CD4-positive, alpha-beta T cell treated with Interleukin-15 for 1 hour (primary cell): Measurements from ENCODE around the gene SHANK3.

Source experiments
- DNase-seq: peaks from one replicate; pipeline ENCODE4 v3.0.0-alpha.2; 2020

The SHANK3 gene

DNA sequence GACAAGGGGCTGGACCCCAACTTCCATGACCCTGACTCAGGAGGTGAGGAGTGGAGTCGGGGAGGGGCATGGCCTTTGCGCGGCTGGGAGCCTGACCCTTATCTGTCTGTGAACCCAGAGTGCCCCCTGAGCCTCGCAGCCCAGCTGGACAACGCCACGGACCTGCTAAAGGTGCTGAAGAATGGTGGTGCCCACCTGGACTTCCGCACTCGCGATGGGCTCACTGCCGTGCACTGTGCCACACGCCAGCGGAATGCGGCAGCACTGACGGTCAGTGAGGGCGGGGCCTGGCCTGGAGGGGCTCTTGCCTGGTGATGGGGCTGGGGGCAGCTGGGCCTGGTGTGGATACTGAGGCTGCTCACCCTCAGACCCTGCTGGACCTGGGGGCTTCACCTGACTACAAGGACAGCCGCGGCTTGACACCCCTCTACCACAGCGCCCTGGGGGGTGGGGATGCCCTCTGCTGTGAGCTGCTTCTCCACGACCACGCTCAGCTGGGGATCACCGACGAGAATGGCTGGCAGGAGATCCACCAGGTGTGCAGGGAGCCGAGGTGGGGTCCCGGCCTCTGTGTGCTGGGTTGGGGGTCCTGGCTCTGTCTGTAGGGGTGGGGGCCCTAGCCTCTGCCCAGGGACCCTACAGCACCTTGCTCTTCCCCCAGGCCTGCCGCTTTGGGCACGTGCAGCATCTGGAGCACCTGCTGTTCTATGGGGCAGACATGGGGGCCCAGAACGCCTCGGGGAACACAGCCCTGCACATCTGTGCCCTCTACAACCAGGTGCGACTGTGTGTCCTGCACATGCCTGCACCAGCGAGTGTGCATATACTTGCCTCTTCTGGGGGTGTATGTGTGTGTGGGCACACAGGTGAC lies 6.3 kb downstream of the SHANK3 start:
- DNase-seq: no peak

DNA sequence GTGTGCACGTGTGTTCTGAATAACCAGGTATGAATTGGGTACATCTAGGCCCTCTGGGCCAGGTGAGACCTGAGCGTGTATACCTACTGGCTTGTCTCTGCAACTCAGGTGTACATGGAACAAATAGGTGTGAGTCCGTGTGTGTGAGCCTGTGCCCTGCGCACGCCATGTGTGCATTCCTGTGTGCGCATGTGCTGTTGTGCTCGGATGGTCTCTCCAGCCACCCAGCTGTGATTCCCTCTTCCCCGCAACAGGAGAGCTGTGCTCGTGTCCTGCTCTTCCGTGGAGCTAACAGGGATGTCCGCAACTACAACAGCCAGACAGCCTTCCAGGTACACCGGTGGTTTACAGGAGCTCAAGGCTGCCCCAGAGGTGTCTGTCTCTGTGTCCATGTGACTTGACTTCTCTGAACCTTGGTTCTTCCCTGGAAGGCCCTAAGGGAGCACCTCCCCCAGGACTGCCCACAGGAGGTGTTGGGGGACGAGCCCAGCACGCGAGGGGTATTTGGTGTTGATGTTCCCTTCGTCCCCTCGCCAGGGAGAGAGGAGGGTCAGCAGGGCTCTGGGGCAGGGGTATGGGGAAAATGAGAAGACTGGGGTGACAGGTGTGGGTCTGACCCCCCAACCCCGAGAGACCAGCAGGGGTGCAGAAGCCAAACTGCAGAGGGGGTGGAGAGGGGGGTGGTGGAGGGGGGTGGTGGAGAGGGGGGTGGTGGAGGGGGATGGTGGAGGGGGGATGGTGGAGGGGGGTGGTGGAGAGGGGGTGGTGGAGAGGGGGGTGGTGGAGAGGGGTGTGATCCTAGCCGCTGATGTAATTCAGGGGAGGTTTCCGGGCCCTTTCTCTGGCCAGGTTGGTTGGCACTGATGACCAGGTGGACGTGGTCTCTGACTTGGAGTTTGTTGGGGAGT lies 10.7 kb downstream of the SHANK3 start:
- DNase-seq: peak; percentile 15

DNA sequence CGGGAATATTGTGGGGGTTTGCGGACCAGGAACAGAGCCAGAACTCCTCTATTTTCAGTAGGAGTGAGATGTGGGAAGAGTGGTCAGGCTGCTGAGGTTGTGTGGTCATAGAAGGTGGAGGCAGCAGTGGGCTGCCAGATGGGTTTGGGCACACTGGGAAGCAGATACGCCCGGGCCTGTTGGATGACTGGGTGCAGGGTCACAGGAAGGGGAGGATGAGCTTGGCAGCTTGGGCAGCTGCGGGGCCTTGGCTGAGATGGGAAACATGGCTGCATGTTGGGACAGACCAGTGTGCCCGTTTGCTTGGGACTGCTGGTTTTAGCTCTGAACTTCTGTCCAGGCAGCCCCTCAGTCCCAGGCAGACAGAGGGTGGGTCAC lies 11.4 kb downstream of the SHANK3 start:
- DNase-seq: no peak

DNA sequence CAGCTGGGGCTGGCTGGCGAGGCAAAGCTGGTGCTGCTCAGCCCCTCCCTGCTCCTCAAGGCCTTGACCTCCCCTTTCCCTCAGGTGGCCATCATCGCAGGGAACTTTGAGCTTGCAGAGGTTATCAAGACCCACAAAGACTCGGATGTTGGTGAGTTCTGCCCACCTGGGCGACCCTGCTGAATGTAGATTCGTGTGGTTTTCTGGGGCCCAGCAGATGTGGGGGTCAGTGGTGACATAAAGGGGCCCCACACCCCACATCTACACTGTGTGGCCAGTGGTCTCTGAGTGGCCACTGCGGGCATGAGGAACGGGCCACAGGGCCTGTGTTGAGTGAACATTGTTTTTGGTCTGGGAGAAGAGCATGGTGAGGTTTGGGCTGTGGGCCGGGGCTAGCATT lies 11.9 kb downstream of the SHANK3 start:
- no peak for DNase-seq

DNA sequence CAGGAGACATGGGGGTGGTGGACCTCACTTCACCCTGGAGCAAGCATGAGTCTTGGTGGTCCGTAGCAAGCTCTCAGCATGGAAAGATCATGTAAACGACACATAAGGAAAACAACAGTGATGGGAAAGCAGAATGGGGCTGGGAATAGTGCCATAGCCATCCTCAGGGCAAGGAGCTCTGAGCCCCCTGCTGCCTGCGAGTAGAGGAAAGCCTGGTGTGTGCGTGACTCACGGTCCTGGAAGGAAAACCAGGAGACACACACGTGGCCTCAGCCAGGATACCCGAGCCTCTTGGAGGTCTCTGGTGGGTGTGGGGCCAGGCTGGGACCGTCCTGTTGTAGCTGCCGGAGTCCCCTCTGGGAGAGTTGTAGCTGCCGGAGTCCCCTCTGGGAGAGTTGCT lies 12.4 kb downstream of the SHANK3 start:
- no peak for DNase-seq

DNA sequence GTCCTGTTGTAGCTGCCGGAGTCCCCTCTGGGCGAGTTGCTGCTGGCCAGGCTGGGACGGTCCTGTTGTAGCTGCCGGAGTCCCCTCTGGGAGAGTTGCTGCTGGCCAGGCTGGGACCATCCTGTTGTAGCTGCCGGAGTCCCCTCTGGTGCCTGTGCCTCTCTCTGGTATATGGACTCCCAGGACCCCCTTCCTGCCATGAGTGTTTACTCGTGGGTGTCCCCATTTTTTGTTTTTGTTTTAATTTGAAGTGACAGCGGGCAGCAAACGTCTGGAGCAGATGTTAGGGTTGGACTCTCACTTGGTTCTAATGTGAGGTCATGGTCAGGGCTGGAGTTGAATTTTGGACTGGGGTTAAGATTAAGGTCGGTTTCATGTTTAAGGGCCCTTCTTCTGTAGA lies 14.2 kb downstream of the SHANK3 start:
- no peak for DNase-seq

DNA sequence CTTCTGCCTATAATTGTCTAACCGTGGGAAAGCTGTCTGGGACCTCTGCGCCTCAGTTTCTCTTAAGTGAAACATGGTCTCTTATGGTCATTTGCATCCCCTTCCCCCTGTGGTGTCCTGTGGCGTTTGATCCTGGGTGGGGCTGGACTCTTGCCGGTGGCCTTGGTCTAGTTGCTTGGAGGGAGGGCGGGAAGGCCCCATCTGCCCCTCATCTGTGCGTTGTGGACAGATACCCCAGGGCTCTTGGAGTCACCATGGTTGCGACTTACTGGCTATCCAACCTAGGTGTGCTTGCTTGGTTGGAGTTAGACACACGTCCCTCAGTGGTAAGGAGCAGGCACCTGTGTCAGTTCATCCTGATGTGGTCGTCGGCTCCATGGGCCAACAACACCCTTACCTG lies 15.2 kb downstream of the SHANK3 start:
- DNase-seq: no peak

DNA sequence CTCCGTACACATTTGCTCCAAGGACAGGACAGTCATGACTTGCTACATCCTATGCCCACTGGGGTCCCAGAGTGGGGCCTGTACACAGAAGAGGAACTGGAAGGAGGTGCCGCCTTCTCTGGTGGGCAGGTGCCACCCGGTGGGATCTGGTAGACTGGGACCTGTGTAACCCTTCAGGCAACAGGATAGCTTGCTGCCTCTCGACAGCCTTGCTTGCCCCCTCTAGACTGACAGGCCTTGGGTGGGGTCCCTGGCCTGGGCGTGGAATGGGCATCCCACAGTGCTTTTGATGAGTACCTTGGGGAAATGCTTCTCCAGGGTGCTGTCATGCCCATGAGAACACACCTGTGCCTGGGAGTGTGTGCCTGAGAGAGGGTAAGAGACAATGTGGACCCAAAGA lies 15.8 kb downstream of the SHANK3 start:
- no peak for DNase-seq

DNA sequence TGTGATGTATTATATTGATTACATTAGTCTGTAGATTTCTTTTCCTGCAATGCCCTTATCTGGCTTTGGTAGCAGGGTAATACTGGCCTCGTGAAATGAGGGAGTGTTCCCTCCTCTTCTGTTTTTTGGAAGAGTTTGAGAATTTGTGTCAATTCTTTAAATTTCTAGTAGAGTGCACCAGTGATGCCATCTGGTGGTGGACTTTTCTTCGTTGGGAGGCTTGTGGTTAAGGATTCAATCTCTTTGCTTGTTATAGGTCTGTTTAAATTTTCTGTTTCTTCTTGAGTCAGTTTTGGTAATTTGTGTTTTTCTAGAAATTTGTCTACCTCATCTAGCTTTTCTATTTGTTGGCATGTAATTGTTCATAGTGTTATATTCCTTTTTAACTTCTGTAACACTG lies 18.9 kb downstream of the SHANK3 start:
- DNase-seq: no peak

DNA sequence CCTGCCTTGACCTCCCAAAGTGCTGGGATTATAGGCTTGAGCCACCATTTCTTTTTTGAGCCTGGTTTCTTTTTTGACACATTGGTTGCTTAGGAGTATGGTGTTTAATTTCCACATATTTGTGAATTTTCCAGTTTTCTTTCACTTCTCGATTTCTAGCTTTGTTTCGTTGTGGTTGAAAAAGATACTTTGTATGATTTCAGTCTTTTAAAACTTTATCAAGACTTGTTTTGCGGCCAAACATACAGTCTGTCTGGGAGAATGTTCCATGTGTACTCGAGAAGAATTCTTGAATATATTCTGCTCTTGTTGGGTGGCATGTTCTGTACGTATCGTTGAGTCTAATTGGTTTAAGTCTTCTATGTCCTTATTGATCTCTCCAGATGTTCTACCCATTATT lies 20.8 kb downstream of the SHANK3 start:
- no peak for DNase-seq

DNA sequence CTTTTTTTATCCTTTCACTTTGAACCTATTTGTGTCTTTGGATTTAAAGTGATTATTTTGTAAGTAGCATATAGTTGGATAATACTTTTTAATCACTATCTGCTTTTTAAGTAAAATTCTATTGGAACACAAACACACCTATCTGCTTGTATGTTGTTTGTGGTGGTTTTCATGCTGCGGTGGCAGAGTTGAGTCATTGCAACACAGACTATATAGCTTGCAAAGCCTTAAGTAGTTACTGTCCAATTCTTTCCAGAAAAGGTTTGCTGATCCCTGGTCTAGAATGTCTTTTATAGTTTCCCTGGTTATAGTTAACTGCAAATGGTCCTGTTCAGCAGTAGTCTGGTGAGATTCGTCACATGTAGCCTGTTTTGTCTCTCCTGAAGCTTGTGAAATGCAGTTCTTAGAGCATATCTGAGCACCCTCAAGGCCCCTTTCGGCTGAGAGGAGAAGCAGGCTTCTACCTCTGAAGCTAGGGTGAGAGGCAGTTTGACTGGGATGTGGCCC lies 21.5 kb downstream of the SHANK3 start:
- DNase-seq: no peak

DNA sequence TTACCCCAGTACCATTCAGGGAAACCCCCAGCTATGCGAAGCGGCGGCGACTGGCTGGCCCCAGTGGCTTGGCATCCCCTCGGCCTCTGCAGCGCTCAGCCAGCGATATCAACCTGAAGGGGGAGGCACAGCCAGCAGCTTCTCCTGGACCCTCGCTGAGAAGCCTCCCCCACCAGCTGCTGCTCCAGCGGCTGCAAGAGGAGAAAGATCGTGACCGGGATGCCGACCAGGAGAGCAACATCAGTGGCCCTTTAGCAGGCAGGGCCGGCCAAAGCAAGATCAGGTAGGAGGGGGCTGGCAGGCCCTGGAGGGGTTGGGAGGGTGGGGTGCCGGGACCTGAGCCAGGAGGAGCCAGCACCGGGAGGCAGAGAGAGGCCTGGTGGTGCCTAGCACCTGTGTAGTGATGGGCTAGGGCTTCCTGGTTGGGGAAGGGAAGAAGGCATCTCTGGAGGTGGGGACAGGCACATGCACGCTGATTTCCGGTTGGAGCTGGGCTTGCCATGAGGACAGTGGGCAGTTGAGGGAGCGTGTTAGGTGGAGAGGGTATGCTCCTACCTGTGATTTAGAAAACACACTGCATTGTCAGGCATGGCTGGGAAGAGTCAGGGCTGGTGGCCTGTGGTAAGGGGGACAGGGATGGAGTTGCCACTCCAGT lies 22.3 kb downstream of the SHANK3 start:
- DNase-seq: no peak

DNA sequence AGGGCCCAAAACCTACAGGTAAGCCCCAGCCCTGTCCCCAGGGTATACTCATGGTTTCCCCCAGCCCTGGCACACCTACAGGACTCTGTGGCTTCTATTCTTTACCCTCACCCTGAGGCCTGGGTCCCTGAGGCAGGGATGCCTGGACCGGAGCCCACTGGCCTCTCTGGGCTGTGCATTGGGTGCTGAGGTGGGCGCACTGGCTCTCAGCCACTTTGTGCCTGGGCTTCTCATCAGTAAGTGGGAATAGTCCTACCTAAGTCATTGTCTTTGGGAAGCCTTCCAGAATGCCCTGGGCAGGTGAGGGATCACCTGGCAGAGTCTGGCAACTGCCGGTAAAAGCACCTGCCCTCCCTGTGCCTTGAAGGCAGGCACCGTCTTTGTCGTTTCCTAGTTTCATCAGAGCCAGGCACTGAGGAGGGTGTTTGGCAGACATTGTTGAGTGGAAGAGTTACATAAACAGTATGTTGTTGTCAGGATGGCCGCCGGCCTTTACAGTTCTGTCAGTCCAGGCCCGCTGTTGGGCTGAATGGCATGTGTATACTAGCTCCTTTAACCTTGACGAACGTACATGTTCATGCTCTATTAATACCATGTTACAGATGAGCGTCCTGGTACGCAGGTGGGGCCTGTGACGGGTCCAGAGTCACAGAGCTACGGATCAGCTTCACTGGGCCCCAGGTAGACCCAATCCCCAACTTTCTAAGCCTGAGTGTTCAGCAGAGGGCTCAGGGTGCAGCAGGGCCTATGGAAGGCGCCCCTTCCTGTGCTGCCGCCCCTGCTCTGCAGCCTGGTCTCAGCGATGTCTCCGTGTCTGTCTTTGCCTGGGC lies 23.0 kb downstream of the SHANK3 start:
- DNase-seq: no peak

DNA sequence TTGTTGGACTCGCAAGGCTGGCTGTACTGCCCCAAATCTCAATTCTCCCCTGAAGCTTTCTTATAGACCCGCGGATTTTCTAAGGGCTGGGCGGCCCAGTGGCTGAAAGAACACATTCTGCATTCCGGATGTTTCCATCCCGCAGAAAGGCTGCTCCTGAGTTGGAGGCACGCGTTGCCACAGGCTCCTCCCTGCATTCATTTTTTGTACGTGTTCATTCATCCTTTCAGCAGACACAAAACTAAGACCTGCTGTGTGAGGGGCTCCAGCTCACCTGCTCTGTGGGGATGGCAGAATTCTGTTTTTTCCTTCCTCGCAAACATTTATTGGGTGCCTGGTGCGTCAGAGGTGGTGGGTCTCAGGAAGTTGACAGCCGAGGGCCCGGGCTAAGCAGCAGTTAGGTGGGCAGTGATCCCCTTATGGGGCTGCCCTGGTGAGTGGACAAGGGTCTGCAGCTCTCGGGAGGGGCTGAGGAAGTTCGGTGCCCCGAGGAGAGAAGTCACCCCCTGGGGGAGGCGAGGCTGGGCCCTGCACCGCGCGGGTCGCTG lies 23.7 kb downstream of the SHANK3 start:
- DNase-seq: no peak

DNA sequence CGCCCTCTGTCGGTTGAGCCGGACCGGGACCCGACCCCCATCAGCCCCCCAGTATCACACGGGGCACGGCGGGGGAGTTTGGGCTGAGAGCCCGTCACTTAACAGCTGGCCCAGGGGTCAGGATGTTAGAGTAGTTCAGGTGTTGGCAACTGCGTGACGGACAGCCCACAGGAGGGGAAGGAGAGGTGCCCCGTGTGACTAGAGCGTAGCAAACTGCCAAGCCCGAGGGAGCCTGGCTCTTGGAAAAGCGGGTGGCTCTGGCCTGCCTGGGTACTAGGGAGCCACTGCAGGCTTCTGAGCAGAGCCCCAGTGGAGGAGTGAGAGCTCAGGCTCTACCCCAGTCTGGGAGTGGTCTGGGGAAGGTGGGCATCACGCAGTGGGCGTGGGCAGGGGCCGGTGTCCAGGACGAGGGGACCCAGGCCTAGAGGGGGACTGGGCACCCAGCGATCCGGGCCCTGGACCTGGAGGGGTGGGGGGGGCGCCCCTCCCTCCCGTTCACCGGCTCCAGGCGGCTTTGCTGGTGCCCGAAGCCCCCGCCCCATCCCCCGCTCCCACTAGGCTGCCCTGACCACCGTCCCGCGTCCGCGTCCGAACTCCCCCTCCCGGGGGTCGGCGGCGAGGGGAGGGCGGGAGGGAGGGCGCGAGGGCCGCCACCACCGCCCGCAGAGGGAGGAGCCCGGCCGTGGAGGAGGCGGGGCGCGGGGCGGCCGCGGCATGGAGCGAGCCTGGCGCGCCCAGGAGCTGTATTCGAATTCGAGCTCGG lies 24.4 kb downstream of the SHANK3 start:
- no peak for DNase-seq

DNA sequence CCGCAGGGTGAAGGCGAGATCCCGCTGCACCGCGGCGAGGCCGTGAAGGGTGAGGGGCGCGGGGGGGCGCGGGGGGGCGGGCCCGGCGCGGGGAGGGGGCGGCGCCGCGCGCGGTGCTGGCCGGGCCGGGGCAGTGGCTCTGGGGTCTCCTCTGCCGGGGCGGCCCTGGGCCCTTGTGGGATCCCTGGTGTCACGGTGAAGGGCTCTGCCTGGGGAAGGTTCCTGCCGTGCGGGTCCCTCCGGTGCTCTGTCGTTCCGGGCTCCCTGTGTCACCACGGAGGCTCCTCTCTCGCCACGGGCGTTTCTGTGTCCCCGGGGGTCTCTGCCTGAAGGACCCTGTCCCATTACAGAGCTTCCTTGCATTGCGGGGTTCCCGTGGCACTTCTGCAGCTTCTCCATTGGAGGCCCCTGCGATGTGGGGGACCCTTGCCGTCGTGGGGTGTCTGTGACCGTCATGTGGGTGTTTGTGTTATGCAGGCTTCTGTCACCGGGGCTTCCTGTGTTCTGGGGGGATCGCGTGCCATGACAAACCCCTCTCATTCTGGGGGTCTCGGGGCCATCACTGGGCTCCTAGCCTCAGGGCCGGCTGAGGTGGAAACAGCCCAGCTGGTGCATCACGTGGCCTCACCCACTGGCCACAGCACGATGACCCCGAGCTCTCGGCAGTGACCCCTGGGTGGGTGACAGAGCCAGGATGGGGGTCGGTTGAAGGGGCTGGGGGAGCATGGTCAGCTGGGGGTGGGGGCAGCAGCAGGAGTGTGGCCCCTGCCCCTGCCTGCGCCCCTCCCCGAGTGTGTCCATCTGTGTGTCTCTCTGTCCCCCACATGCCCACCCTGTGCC lies 25.3 kb downstream of the SHANK3 start:
- DNase-seq: no peak

DNA sequence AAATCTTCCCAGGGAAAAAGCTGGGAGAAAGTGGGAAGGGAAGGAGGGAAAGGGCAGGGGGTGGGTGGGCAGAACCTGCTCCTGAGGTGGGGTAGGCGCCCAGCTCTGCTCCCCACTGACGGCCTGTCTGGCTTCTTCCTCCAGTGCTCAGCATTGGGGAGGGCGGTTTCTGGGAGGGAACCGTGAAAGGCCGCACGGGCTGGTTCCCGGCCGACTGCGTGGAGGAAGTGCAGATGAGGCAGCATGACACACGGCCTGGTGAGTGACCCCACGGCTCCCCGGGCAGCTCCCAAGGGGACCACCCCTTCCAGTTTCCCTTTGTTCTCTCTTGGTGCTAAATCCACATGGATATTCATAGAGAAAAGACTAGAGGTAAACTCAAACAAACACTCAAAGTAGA lies 25.9 kb downstream of the SHANK3 start:
- no peak for DNase-seq

DNA sequence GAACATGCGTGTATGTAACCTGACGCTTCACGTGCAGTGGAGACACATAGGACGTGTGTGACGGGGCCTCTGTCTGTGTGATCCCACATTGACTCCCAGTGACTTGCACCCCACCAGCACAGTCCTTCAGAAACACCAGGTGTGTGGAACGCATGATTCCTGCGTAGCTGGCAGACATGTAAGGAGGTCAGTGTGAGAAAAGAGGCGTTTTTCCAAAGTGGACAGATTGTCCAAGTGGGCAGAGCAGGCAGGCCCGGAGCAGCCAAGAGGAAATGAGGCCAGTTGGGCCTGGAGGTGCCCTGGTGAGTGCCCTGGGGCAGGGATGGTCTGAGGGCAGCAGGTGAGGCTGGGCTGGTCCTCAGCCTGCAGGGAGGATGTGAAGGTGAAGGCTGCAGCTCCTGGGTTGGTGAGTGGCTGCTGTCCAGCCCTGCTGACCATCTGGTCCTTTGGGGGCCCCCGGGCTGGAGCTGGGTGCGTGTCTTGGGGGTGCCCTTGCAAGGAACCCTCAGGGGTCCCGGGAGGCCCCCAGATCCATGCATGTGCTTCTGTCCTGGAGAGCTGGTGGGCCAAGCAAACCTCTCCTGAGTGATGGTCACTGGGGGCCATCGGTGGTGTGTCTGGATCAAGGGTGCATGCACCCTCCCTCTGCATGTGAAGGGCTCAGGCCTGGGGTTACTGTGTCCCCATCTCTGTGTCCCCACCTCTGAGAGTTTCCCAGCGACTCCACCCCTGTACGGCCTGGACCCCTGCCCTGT lies 26.6 kb downstream of the SHANK3 start:
- DNase-seq: no peak

DNA sequence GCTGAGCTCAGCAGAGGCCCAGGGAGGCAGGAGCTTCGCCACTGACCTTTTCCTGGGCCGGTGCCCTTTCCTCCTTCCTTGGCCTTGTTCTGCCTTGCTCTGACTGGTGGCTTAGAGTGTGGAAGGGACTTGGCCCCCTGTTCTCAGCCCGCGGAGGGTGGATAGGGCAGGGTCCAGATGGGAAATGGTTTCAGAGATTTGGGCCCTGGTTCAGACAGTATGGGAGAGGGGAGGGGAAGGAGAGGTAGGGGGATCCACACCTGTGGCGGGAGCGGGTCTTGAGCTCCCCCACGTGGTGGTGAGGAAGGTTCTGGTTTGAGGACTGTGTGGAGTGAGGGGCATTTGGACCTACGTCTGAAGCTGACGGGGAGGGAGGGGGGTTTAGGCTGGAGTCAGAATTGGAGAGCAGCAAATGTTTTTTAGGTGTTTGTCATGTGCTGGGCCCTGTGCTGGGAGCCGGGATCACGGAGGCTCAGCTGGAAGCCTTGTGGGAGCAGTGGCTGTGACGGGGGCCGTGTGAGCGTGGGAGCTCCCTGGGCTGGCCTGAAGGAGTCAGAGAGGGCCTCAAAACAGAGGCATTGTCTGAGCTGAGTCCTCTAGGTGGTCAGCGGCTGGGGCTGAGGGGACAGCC lies 27.2 kb downstream of the SHANK3 start:
- DNase-seq: no peak
